HG03103 (cell line): ENCODE results near the gene PRKACA.
A peak's percentile ranks its signal among the peaks of the same experiment; 100 is the strongest.
"Not testable (repeated sequence)": the region's sequence is repeated elsewhere in the genome, so short reads cannot be mapped to it uniquely, and the experiment has no call there.

ENCODE experiments used
- ATAC-seq: cut with Tn5 transposase; IDR thresholded peaks from one replicate; pipeline ENCODE4 v1.9.1; 2021; ENCODE audit warnings: low read depth; ENCODE audit not compliant: unreplicated experiment

PRKACA gene

GRCh38 chr19:14148751-14149410 is 31.3 kb upstream of the PRKACA start:
- no peak for ATAC-seq

DNA sequence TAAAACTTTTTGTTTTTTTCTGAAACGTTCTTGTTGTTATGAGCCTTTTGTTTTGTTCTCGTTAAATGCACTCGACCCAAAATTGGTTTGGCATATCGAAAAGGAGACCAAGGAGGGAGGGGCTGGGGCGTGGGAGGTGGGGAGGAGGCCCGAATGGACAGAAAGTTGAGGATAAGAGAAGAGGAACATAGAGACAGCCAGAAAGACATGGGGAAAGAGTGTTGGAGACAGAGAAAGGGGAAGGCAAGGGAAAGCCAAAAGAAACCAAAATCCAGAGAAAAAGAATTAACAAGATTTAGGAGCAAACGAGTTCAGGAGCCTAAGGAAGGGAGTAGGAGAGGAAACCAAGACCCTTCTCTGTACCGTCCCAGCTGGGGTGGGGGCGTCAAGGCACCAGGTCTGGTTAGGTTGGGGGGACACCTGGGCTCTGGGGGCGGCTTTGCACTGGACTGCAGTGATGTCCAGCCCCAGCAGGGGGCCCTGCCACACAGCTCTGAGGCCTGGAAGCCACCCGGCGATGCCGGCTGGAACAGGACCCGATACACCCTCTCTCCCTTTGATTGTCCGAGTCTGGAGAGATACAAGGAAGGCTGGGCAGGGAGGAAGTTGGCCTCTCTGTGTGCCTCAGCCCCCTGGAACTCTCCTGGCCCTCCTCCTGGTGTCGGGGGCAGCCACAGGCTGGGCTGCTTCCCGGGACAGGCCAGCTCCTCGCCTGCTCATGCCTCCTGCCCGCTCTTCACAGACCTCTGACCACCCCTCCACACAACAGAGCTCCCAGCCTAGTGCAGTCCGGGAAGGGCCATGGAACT is 30.4 kb upstream of the PRKACA start:
- ATAC-seq, result no peak

- ATAC-seq, result no peak
Observed at GRCh38 chr19:14146789-14147216, 29.2 kb upstream of the PRKACA start.

GRCh38 chr19:14146169-14146568 is 28.6 kb upstream of the PRKACA start:
- not testable (repeated sequence) for ATAC-seq

- ATAC-seq, result no peak
Observed at GRCh38 chr19:14145381-14145780, 27.8 kb upstream of the PRKACA start.

- ATAC-seq, result no peak
Observed at GRCh38 chr19:14142262-14143190, 25.0 kb upstream of the PRKACA start.

- no peak for ATAC-seq
Observed at GRCh38 chr19:14141041-14141440, 23.5 kb upstream of the PRKACA start.

DNA sequence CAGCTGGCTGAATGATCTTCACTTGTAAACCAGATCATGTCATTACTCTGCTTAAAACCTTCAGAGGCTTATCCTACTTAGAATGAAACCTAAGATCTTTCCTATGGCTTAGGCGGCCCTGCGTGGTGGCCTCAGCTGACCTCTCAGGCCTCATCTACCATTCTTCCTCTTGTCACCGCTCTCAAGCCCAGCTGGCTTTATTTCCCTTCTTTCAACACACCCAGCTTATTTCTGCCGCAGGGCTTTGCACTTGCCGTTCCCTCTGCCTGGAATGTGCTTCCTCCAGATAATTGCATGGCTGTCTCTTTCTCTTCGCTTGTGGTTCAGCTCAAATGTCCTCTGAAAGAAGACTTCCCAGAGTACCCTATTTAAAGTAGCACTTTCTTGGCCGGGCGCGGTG is 22.4 kb upstream of the PRKACA start:
- no peak for ATAC-seq

- no peak for ATAC-seq
Observed at GRCh38 chr19:14138576-14139265, 21.2 kb upstream of the PRKACA start.

DNA sequence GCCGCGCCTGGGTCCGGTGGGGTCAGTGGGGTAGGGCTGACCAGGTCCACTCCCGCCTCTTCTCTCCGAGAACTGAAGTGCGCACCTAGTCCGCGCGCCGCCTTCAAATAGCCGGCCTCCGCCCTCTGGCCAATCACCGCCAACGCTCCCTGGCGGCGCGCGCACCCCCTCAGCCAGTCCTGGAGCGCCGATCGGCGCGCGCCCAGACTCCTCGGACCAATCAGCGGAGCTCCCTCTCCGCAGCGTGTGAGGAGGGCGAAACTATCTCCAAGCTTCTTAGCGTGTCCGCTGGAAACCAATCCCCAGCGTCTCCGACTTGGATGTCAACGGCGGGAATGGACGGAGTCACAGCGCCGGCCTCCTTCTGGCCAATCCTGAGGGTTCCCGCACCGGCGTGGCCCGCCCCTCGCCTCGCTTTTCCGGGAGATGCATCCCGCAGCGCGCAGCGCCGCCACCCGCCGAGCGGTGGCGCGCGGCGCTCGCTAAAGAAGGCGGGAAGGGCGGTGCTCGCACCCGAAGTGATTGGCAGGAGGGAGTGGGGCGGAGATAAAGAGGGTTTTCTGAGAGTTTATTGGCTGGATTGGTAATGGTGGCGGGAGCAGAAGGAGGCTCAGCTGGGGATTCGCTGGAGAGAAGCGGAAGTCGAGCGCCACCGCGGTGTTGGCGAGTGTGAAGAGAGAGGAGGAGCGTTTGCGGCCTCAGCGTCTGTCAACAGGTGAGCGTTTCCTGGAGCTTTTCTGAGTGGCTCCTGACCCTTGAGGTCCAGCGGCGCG is 19.1 kb upstream of the PRKACA start, which contains the start of gene ASF1B:
ASF1B (minus strand) TSS at position 81 of the 773 bp plus-strand sequence. CDS start 133 bp downstream, outside the sequence.
- peak; percentile 66 for ATAC-seq

DNA sequence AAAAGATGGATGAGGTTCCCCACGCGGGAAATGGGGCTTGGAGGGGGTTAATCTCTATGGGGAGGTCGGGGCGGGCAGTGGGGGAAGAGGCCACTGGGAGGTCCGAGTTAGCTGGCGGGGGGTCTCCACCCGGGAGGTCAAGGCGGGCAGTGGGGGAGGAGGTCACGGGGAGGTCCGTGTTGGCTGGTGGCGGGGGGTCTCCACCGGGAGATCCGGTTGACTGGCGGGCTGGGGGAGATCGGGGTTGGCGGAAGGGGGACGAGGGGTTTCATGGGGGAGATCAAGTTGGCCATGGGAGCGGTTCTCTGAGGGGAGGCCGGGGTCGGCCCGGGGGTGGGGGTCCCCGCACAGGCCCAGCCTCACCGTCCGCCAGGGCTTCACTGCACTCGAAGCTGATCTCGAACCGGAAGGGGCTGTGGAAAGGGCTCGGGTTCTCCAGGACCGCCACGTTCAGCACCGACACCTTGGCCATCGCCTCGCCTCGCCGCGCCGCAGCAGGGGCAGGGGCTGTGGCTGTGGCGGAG is 18.5 kb upstream of the PRKACA start:
- ATAC-seq, result no peak

GRCh38 chr19:14135355-14135754 is 17.8 kb upstream of the PRKACA start:
- no peak for ATAC-seq

DNA sequence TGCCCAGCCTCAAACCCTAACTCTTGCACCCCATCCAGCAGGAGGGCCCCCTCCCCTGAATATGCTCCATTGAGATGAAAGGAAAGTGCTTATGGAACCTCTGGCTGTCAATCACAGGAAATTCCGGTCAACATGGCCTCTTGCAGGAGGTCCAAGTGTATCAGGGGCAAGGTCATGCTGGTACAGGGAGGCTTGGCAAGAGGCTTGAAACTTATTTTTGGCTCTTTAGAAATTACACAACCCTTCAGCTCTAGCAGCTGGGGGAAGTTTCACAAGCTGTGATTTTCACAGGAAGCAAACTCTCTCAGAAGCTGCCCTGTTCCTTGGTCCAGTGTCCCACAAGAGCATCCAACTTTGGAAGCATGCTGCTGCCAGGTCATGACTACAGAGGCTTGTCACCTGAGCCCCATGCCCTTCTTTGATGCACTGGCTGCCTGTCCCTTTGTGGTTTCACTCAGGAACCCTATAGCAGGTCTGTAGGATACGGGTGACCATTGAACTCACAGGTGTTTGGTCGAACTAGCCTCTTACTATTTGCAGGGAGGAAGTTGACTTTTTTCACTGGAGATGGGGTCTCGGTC is 10.5 kb upstream of the PRKACA start:
- ATAC-seq, result no peak

DNA sequence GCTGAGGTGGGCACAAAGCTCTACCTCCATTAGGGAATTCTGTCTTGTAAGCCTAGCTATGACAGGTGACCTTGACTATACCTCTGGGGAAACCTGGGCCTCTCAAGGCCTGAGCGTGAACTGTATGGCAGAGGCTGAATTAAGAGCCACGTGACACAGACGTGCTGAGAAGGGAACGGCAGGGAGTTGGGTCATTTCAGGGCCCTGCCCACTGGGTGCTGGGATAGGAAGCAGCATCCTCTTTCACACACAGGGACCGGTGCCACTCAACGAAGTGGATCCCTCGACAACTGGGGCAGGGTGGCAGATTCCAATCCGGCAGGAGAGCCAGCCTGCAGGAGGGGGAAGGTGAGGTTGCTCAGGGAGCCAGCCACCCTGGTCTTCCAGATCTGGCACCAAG is 9.6 kb upstream of the PRKACA start:
- ATAC-seq, result no peak

DNA sequence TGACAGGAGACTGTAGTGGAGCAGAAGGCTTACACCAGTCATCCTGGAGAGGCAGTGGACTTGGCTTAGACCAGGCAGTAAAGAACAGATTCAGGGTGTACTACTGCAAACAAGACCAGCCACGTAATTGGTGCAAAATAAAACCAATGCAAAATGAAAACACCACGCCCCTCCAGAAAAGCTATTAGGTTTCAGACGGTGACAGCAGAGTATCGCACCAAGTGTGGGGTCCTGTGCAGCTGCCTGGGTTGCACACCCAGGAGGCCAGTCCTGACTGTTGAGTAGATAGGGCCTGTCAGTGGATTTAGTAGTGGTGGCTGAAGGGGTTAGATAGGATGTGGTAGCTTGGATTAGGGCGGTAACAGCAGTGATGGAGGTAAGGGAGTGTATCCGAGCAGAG is 5.4 kb upstream of the PRKACA start:
- ATAC-seq, result no peak

DNA sequence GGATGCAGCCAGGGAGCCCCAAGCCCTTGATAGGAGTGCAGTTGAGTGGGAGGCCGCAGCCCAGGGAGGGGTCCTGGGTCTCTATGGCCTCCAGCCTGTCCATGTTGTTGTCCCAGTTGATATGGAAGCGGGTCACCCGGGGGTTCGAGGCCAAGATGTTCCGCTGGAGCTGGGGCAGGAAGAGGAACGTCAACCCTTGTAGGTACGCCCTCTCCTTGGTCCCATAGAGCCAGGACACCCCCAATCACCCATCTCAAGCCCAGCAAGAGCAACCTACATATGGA is 2.9 kb upstream of the PRKACA start:
- ATAC-seq, result no peak

- no peak for ATAC-seq
Observed at GRCh38 chr19:14119644-14120496, 2.3 kb upstream of the PRKACA start.

DNA sequence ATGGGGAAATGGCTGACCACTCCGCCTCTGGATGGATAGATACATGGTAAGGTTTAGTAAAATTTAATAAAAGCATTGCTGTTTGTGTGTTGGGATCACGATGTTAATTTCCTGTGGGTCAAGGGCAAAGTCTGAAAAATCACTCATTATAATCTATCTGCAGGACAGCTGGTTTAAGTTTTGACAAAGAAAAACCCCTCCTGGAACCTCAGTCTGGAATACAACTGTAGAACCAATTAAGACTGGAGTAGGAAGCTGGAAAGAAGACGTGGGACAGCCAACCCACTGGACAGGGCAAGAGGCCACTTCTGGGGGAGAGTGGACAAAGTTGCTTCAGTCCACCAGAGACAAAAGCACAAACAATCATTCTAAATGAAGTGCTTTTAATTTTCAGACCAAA is 1.6 kb upstream of the PRKACA start:
- no peak for ATAC-seq
